GM12878 (cell line): Measurements from ENCODE around the gene DHX32. TPM values are rescaled to one million over a fixed set of nuclear protein-coding genes. Genes with fewer than 3 reads are reported as not detected.

Experiments used
- ATAC-seq: fragments of 200-7000 bp; cut with Tn5 transposase; 3 replicates; pipeline ENCODE4 v1.9.1; 2020; ENCODE audit warnings: mild to moderate bottlenecking, moderate library complexity
- BruUV-seq: library from RNA; stranded (reverse); fragments of 400-500 nt; replicated peaks from 2 replicates; lab custom pipeline; 2021; lab: Mats Ljungman, UMichigan
- CTCF ChIA-PET: fragments of 300-600 bp; sonication (Branson Sonifier 250); formaldehyde crosslinking; extraction: SDS; loops from one replicate; lab custom pipeline; 2021; ENCODE audit warnings: inconsistent platforms; lab: Yijun Ruan, JAX
- POLR2A ChIA-PET: fragments of 350-600 bp; formaldehyde crosslinking; extraction: SDS; loops from one replicate; lab custom pipeline; 2021; ENCODE audit warnings: inconsistent platforms; lab: Charles Lee
- RAD21 ChIA-PET: fragments of 300-600 bp; sonication (Branson Sonifier 250); formaldehyde crosslinking; loops from one replicate; lab custom pipeline; 2023; ENCODE audit warnings: antibody characterized with exemption; ENCODE audit not compliant: unreplicated experiment; lab: Charles Lee
- SMC1A ChIA-PET: fragments of 300-600 bp; sonication (Branson Sonifier 250); formaldehyde crosslinking; loops from one replicate; lab custom pipeline; 2023; ENCODE audit not compliant: unreplicated experiment, uncharacterized antibody; lab: Charles Lee
- DNase-seq: peaks from one replicate; pipeline ENCODE4 v3.0.0-alpha.2; 2011; ENCODE audit warnings: low read depth, low spot score
- FAIRE-seq: peaks from 3 replicates; lab custom pipeline; 2011; peaks lifted over from hg19 to GRCh38; lab: Jason Lieb, UNC
- H2AFZ ChIP-seq: 2 replicates; pipeline ENCODE4 v1.6.0; 2011; ENCODE audit warnings: low read depth, low read length, control low read depth; ENCODE audit not compliant: control insufficient read depth
- H3K27ac ChIP-seq: 2 replicates; pipeline ENCODE4 v1.5.1; 2011; ENCODE audit warnings: control low read depth; ENCODE audit not compliant: control insufficient read depth, insufficient read depth
- H3K27me3 ChIP-seq, 2 experiments: replicated peaks in 1 of 2; 2 replicates each; pipeline versions ENCODE4 v1.6.0 to v1.6.1; 2011; ENCODE audit warnings: low read length in 1 of 2; ENCODE audit not compliant: control insufficient read depth in 2 of 2, insufficient read depth in 2 of 2
- H3K36me3 ChIP-seq, 2 experiments: 2 replicates each; pipeline ENCODE4 v1.5.1; 2011; ENCODE audit warnings: low read length in 1 of 2; ENCODE audit not compliant: control insufficient read depth in 2 of 2, insufficient read depth in 2 of 2
- H3K4me1 ChIP-seq: 2 replicates; pipeline ENCODE4 v1.6.1; 2011; ENCODE audit warnings: mild to moderate bottlenecking, low read length, moderate library complexity, mixed read lengths; ENCODE audit not compliant: control insufficient read depth, insufficient read depth
- H3K4me2 ChIP-seq: 2 replicates; pipeline ENCODE4 v1.6.0; 2011; ENCODE audit warnings: control low read depth; ENCODE audit not compliant: control insufficient read depth, insufficient read depth
- H3K4me3 ChIP-seq: fragments of 200-600 bp; sonication (generic); 2 replicates; pipeline ENCODE4 v1.5.1; 2016
- H3K79me2 ChIP-seq: 2 replicates; pipeline ENCODE4 v1.6.0; 2011; ENCODE audit warnings: low read length; ENCODE audit not compliant: control insufficient read depth, insufficient read depth
- H3K9ac ChIP-seq: 2 replicates; pipeline ENCODE4 v1.8.0; 2011; ENCODE audit warnings: low read length, control low read depth, mixed read lengths; ENCODE audit not compliant: control insufficient read depth, insufficient read depth
- H3K9me3 ChIP-seq: replicated peaks from 3 replicates; pipeline ENCODE4 v1.5.1; 2011; ENCODE audit warnings: mild to moderate bottlenecking, low read length; ENCODE audit not compliant: control insufficient read depth, insufficient read depth
- H4K20me1 ChIP-seq: 2 replicates; pipeline ENCODE4 v1.6.0; 2011; ENCODE audit not compliant: control insufficient read depth, insufficient read depth
- ATF2 ChIP-seq: IDR thresholded peaks from 2 replicates; pipeline ENCODE4 v1.6.1; 2012; ENCODE audit warnings: low read length, inconsistent platforms
- BCL3 ChIP-seq: IDR thresholded peaks from 2 replicates; pipeline ENCODE4 v1.6.1; 2011; ENCODE audit warnings: borderline replicate concordance, low read depth, mild to moderate bottlenecking, moderate library complexity, low read length; ENCODE audit not compliant: insufficient read depth, poor library complexity, severe bottlenecking
- BRCA1 ChIP-seq: IDR thresholded peaks from 2 replicates; pipeline ENCODE4 v1.6.1; 2011; ENCODE audit warnings: low read depth, low read length, improper control_type of control experiment
- EP300 ChIP-seq, 2 experiments: fragments of 150-350 bp in 1 of 2; IDR thresholded peaks; 2 replicates each; pipeline ENCODE4 v1.6.1; 2011 to 2012; ENCODE audit warnings: low read depth in 2 of 2, low read length in 2 of 2, borderline replicate concordance in 1 of 2, improper control_type of control experiment in 1 of 2, inconsistent platforms in 1 of 2; ENCODE audit not compliant: control insufficient read depth in 1 of 2
- HSF1 ChIP-seq: fragments of 150-350 bp; IDR thresholded peaks from 2 replicates; pipeline ENCODE4 v1.6.1; 2014; ENCODE audit warnings: mild to moderate bottlenecking, low read depth, low read length
- IRF4 ChIP-seq: IDR thresholded peaks from 2 replicates; pipeline ENCODE4 v1.6.1; 2011; ENCODE audit warnings: low read depth, low read length
- JUND ChIP-seq: IDR thresholded peaks from 2 replicates; pipeline ENCODE4 v1.6.1; 2012; ENCODE audit warnings: low read depth, mild to moderate bottlenecking, low read length, improper control_type of control experiment, moderate library complexity
- MTA2 ChIP-seq: fragments of 450-650 bp; IDR thresholded peaks from 2 replicates; pipeline ENCODE4 v1.6.1; 2016; ENCODE audit warnings: low read depth, mild to moderate bottlenecking, moderate library complexity
- NBN ChIP-seq: fragments of 450-650 bp; IDR thresholded peaks from 2 replicates; pipeline ENCODE4 v1.6.1; 2016
- SREBF1 ChIP-seq: IDR thresholded peaks from 2 replicates; pipeline ENCODE4 v1.6.1; 2012; ENCODE audit warnings: mild to moderate bottlenecking, low read length
- TCF12 ChIP-seq: IDR thresholded peaks from 2 replicates; pipeline ENCODE4 v1.6.1; 2011; ENCODE audit warnings: low read depth, mild to moderate bottlenecking, low read length
- TCF7 ChIP-seq: IDR thresholded peaks from 2 replicates; pipeline ENCODE4 v1.6.1; 2014; ENCODE audit warnings: antibody characterized with exemption, borderline replicate concordance
- ZNF24 ChIP-seq: fragments of 450-650 bp; IDR thresholded peaks from 2 replicates; pipeline ENCODE4 v1.6.1; 2017; ENCODE audit warnings: antibody characterized with exemption, mild to moderate bottlenecking
- WGBS: methylation state at CpG from one replicate; pipeline ENCODE4 v1.1.6; 2016; ENCODE audit warnings: low lambda C conversion rate; ENCODE audit not compliant: insufficient replicate concordance, insufficient coverage; ENCODE audit errors: missing lambda C conversion rate; 5-methylcytosine and 5-hydroxymethylcytosine counted together
- in situ Hi-C: fragments of 300-500 bp; cut with MboI; formaldehyde crosslinking; loops from 9 replicates; pipeline ENCODE4 v1.14.3; 2018; ENCODE audit warnings: mixed read lengths
- intact Hi-C: fragments of 100-400 bp; cut with micrococcal nuclease; formaldehyde crosslinking; loops from one replicate; pipeline ENCODE4 v1.14.2; 2022; ENCODE audit not compliant: unreplicated experiment
- polyA plus RNA-seq, 11 experiments: library from polyadenylated mRNA; depleted of rRNA in 4 of 11; unstranded in 6 of 11; stranded (reverse) in 5 of 11; fragments of >200 nt; fragmentation: Nextera tagmentation in 4 of 11; fragmentation: Illumina TruSeq in 1 of 11; extraction: Ambion mirVana in 4 of 11; extraction: Trizol in 1 of 11; gene quantifications; 1 replicate in 1 of 11; 2 replicates in 10 of 11; pipeline versions ENCODE4 v1.2.1 to v1.2.3, GENCODE V29; 2011 to 2016; ENCODE audit warnings: inconsistent platforms in 2 of 11, missing spikeins in 2 of 11, low read depth in 1 of 11
- total RNA-seq, 4 experiments: library from RNA; depleted of rRNA in 3 of 4; stranded (reverse); fragments of >200 nt in 3 of 4; fragmentation: Illumina TruSeq in 1 of 4; extraction: Trizol in 1 of 4; gene quantifications; 2 replicates each; pipeline versions ENCODE4 v1.2.1 to v1.2.3, GENCODE V29; 2013 to 2021

The DHX32 gene
- total and polyA plus RNA-seq, 10 of the 15 experiments (the other 5 are each of a cell fraction or from before 2014, with no cell fraction given) = 5.4 to 21.0 (median 16.0) TPM

DNA sequence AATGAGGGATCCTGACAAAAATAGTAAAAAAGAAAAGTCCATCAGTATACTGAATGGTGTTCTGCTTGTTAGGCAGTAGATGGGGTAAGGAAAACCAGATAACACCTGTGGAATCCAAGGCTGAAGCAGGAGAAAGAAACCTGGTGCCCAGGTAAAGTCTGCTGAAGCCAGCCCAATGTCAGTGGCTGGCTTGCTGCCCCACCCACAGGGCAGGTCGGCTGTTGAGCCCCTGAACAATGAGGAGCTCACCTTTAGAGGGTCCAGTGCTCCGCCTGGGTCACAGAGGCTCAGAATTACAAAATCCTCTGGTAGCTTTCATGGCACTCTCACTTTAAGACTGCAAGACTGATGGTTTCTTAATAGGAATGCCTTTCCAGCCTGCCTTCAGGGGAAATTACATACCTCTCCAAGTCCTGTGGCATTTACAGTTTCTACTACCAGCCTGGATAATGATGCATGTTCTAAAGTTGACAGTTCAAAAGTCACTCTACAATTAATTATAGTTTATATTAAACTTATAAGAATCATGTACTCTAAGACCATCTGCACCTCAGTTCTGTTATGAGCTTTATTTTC lies 23.8 kb downstream of the DHX32 start:
- CTCF ChIA-PET = interaction anchor here (1.2 kb wide), 1 partner anchor 8 kb away, joined by 3 read pairs; no protein-coding TSS in a partner anchor
- H3K4me3 ChIP-seq = no peak overlapping the region
- H4K20me1 ChIP-seq = no peaks in the 10 kb centered on the region
- WGBS = 95% methylated on average over 2 of the region's 2 CpGs
- H2AFZ ChIP-seq = no peak overlapping the region
- no peaks in the 10 kb centered on the region for H3K9me3 ChIP-seq
- H3K27me3 ChIP-seq = no peaks in the 10 kb centered on the region
- SMC1A ChIA-PET = interaction anchor here (1.8 kb wide), 1 partner anchor 12 kb away, joined by 4 read pairs; no protein-coding TSS in a partner anchor
- in situ Hi-C loops (no loop called here), intact Hi-C loops (no loop called here)
- H3K79me2 ChIP-seq = no peaks in the 10 kb centered on the region
- H3K36me3 ChIP-seq = no peaks in the 10 kb centered on the region
- no peak overlapping the region for H3K9ac ChIP-seq
- TF ChIP-seq ATF2 (no peak), MTA2 (no peak), TCF7 (no peak), HSF1 (no peak), SREBF1 (no peak), IRF4 (no peak), EP300 (IDR thresholded peaks at IDR 0.05; ENCODE audit: borderline replicate concordance in 1 of 2, control insufficient read depth in 1 of 2, low read depth in 2 of 2, low read length in 2 of 2) (no peak), NBN (no peak), BCL3 (no peak), BRCA1 (no peak), TCF12 (no peak), JUND (no peak), ZNF24 (no peak)
- H3K4me1 ChIP-seq = no peaks in the 10 kb centered on the region
- FAIRE-seq (no peak), ATAC-seq (no peak), DNase-seq (no peak)
- H3K27ac ChIP-seq = no peak overlapping the region
- RAD21 ChIA-PET = interaction anchor here (1.1 kb wide), 1 partner anchor 8 kb away, joined by 4 read pairs; no protein-coding TSS in a partner anchor
- H3K4me2 ChIP-seq = no peak overlapping the region
- BruUV-seq = no TSS peak
- POLR2A ChIA-PET = no interaction called here
